ENCODE data around the gene KRTAP19-3. TPM values are rescaled to one million over a fixed set of nuclear protein-coding genes. Genes with fewer than 3 reads are reported as not detected.

The KRTAP19-3 gene
- total RNA-seq, 2 experiments from 2014 or later = not detected

DNA sequence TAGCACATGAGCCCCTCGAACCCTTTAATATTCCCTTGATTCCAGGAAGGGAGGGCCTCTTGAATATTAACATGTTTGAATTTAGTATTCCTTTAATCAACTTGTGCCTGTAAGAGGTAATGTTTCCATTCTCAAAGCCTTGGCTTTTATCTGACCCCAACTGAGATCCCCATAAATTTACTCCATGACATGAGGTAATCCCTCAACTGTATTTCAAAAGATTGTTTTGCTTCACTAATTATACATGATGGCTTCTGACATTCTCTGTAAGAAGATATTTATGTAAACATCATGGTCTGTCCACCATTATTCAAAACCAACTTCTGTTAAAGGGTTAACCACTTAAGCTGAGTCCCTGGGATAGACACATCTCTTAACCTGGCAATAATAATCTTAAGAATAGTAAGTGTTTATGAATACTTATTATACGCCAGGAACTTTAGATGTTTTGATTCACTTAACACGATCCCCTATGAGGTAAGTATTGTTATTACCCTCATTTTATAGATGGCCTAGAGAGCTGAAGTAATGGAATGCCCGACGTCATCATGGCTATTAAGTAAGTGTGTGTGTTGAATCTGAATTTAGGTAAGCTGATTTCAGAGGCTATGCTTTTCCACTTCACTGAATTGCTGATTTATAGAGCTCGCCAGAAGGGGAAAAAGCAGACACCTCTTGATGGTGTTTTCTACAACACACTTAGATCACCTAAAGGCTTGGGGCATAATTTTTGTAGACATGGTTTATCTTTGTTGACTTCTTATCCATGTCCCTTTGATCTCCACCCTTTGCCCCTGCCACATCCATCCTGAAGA, 22.7 kb downstream of the KRTAP19-3 start:
- H3K4me1 Mint-ChIP-seq (ENCODE audit: low read depth) = no peaks in the 10 kb centered on the region
- intact Hi-C loops (cut with micrococcal nuclease) = no loop called here
- no peak overlapping the region for H3K27ac Mint-ChIP-seq
- no peaks in the 10 kb centered on the region for H3K9me3 Mint-ChIP-seq
- ChIA-PET POLR2A (no interaction called here), CTCF (no interaction called here)
- no peaks in the 10 kb centered on the region for H3K36me3 Mint-ChIP-seq
- no peak for DNase-seq
- no peak overlapping the region for H3K4me3 Mint-ChIP-seq
- H3K27me3 Mint-ChIP-seq = peaks cover 1% of the 10 kb centered on the region

DNA sequence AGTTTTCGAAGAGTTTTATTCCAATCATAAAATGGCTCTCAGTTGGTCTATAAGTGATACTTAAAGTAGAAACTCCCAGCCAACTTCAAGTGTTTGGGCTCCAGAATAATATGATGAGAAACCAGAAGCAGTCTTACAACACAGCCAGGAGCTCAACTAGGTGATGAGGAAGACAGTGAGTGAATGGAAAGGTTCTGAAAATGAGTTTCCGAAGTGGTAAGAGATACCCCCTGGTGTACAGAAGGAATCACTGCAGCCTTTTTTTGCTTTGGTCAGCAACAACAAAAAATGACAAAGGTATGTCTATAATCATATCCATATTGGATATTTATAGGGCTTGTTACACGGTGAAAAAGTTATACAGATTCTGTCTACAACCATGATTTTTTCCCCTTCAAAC, 28.1 kb downstream of the KRTAP19-3 start:
- H3K36me3 Mint-ChIP-seq = no peaks in the 10 kb centered on the region
- H3K4me1 Mint-ChIP-seq (ENCODE audit: low read depth) = no peaks in the 10 kb centered on the region
- intact Hi-C loops (cut with micrococcal nuclease) = no loop called here
- H3K27ac Mint-ChIP-seq = no peak overlapping the region
- no peaks in the 10 kb centered on the region for H3K27me3 Mint-ChIP-seq
- CTCF ChIA-PET = no interaction called here
- H3K9me3 Mint-ChIP-seq = peaks cover 2% of the 10 kb centered on the region
- DNase-seq = no peak
- POLR2A ChIA-PET = no interaction called here
- no peak overlapping the region for H3K4me3 Mint-ChIP-seq

DNA sequence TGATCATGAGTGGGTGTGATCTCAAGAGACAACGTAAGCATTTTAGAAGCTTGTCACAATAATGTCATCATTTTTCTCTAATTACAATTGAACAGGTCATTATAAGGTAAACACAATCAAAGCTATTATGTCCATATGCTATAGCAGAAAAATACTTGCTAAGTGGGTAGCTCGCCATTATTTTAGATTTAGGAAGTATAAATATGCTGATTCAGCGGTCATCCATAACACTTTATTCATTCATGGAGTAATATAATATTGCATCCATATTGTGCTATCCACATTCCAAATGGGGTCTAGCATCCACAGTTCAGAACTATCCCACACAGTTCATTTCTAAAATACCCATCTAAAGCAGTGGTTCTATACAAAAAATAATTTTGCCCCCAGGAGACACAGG, 43.3 kb downstream of the KRTAP19-3 start:
- Mint-ChIP-seq H3K27me3 (peaks cover 2% of the 10 kb centered on the region), H3K9me3 (no peaks in the 10 kb centered on the region), H3K36me3 (no peaks in the 10 kb centered on the region), H3K4me1 (ENCODE audit: low read depth) (no peaks in the 10 kb centered on the region), H3K27ac (no peak overlapping the region), H3K4me3 (no peak overlapping the region)
- CTCF ChIA-PET = interaction anchor here (1.6 kb wide), 1 partner anchor 15 kb away, joined by 4 read pairs; no protein-coding TSS in a partner anchor
- DNase-seq = no peak
- POLR2A ChIA-PET = no interaction called here
- intact Hi-C loops (cut with micrococcal nuclease) = no loop called here

DNA sequence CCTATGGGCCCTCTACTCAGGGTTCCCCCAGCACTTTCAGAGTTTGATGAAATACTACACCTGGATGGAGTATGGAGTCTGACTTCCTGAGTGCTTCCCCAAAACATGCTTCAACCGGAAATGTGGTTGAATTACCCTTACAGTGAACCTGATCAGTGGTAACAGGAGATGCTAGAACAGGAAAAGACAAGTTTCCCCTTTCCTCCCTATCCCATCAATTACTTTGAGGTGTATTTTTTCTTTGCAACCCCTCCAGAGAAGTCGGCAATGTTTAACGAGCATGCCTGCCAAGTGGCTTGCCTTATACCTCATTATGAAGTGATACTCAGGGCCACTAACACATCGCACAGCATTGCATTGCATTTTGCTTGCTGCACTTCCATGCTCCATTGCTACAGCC, 44.8 kb downstream of the KRTAP19-3 start:
- intact Hi-C loops (cut with micrococcal nuclease) = no loop called here
- POLR2A ChIA-PET = no interaction called here
- CTCF ChIA-PET = no interaction called here
- no peak overlapping the region for H3K4me3 Mint-ChIP-seq
- DNase-seq = no peak
- H3K9me3 Mint-ChIP-seq = no peaks in the 10 kb centered on the region
- no peak overlapping the region for H3K27ac Mint-ChIP-seq
- no peaks in the 10 kb centered on the region for H3K36me3 Mint-ChIP-seq
- peaks cover 2% of the 10 kb centered on the region for H3K27me3 Mint-ChIP-seq
- H3K4me1 Mint-ChIP-seq (ENCODE audit: low read depth) = no peaks in the 10 kb centered on the region

DNA sequence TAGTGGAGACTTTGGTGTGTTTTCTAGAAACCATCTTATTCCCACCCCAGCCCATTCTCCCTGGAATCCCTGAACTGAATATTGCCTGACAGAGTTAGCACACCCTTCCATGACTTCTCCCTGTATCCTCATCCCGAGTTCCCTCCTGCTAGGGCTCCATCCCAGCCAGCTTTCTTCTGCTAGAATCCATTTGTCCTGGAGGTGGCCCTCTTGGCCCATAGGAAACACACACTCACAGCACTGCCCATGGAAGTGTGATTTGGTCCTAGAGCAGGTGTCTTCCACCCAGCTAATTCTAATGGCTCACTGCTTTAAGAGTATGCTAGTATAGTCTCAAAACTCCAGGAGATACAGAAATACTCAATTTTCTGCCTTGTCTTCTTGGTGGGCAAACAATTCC, 47.6 kb downstream of the KRTAP19-3 start:
- H3K9me3 Mint-ChIP-seq = no peaks in the 10 kb centered on the region
- no peaks in the 10 kb centered on the region for H3K4me1 Mint-ChIP-seq (ENCODE audit: low read depth)

DNA sequence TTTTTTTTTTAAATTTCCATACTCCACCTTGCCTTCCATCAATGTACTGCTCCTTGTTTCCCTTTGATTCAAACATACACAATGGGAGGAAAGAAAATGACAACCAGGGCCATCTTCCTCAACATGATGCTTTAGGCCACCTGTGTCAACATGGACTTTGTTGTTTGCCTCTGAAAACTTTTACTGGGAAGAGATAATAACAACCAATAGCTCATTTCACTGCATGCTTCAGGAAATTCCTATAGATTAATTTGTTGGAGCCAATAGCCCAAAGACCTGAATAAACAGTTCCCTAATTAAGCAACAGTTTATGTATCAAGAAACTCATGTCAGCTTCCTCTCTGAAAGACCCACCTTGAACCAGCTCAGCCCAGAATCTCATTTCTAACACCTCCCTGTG, 48.6 kb downstream of the KRTAP19-3 start:
- Mint-ChIP-seq H3K36me3 (no peaks in the 10 kb centered on the region), H3K4me1 (ENCODE audit: low read depth) (no peaks in the 10 kb centered on the region), H3K9me3 (no peaks in the 10 kb centered on the region), H3K4me3 (no peak overlapping the region), H3K27me3 (peaks cover 2% of the 10 kb centered on the region), H3K27ac (no peak overlapping the region)
- no peak for DNase-seq
- intact Hi-C loops (cut with micrococcal nuclease) = no loop called here
- POLR2A ChIA-PET = no interaction called here
- CTCF ChIA-PET = no interaction called here

More for the DNA sequence above, 47.6 kb downstream of the KRTAP19-3 start:
- ChIA-PET POLR2A (no interaction called here), CTCF (no interaction called here)
- no peak for DNase-seq
- Mint-ChIP-seq H3K36me3 (no peaks in the 10 kb centered on the region), H3K4me3 (no peak overlapping the region), H3K27ac (no peak overlapping the region), H3K27me3 (peaks cover 2% of the 10 kb centered on the region)
- intact Hi-C loops (cut with micrococcal nuclease) = no loop called here

Other genes with a start within 250 kb of the KRTAP19-3 start
- gene KRTAP24-1, start 209.1 kb downstream of the KRTAP19-3 start, total RNA-seq = not detected
- gene KRTAP25-1, start 202.5 kb downstream of the KRTAP19-3 start, total RNA-seq = not detected
- gene KRTAP26-1, start 171.7 kb downstream of the KRTAP19-3 start, total RNA-seq = not detected
- not detected for gene KRTAP27-1, start 154.3 kb downstream of the KRTAP19-3 start, total RNA-seq
- gene KRTAP23-1, start 143.4 kb downstream of the KRTAP19-3 start, total RNA-seq = not detected
- gene KRTAP13-2, start 119.7 kb downstream of the KRTAP19-3 start, total RNA-seq = not detected
- gene KRTAP13-1, start 96.0 kb downstream of the KRTAP19-3 start, total RNA-seq = not detected
- not detected for gene KRTAP13-3, start 66.1 kb downstream of the KRTAP19-3 start, total RNA-seq
- gene KRTAP13-4, start 61.8 kb downstream of the KRTAP19-3 start, total RNA-seq = not detected
- not detected for gene KRTAP15-1, start 51.7 kb downstream of the KRTAP19-3 start, total RNA-seq
- gene KRTAP19-1, start 11.6 kb downstream of the KRTAP19-3 start, total RNA-seq = not detected
- gene KRTAP19-2, start 4.6 kb downstream of the KRTAP19-3 start, total RNA-seq = not detected
- gene KRTAP19-4, start 5.2 kb upstream of the KRTAP19-3 start, total RNA-seq = not detected
- gene KRTAP19-5, start 10.1 kb upstream of the KRTAP19-3 start, total RNA-seq = not detected
- gene KRTAP19-6, start 49.9 kb upstream of the KRTAP19-3 start, total RNA-seq = not detected
- not detected for gene KRTAP19-7, start 69.3 kb upstream of the KRTAP19-3 start, total RNA-seq
- gene KRTAP22-2, start 98.4 kb upstream of the KRTAP19-3 start, total RNA-seq = not detected
- not detected for gene KRTAP6-3, start 100.4 kb upstream of the KRTAP19-3 start, total RNA-seq
- gene KRTAP6-2, start 106.9 kb upstream of the KRTAP19-3 start, total RNA-seq = not detected
- not detected for gene KRTAP22-1, start 109.1 kb upstream of the KRTAP19-3 start, total RNA-seq
- not detected for gene KRTAP6-1, start 121.9 kb upstream of the KRTAP19-3 start, total RNA-seq
- gene KRTAP20-1, start 124.4 kb upstream of the KRTAP19-3 start, total RNA-seq = not detected
- not detected for gene KRTAP20-4, start 128.6 kb upstream of the KRTAP19-3 start, total RNA-seq
- not detected for gene KRTAP20-2, start 143.2 kb upstream of the KRTAP19-3 start, total RNA-seq
- gene KRTAP20-3, start 150.9 kb upstream of the KRTAP19-3 start, total RNA-seq = not detected
- not detected for gene KRTAP21-3, start 226.8 kb upstream of the KRTAP19-3 start, total RNA-seq